Psoas muscle (tissue), 8 donors: ENCODE measurements around the gene DPP4. TPM values are rescaled to one million over a fixed set of nuclear protein-coding genes. Genes with fewer than 3 reads are reported as not detected.

ENCODE experiments used
- ATAC-seq, 4 donors: fragments of 200-7000 bp; cut with Tn5 transposase; one replicate each; pipeline ENCODE4 v1.9.1; 2020; ENCODE audit warnings: moderate library complexity in 3 of 4, mild to moderate bottlenecking in 2 of 4
- DNase-seq, 2 donors: peaks; one replicate each; pipeline ENCODE4 v3.0.0-alpha.2; 2020
- H3K27ac ChIP-seq: fragments of 200-600 bp; one replicate; pipeline ENCODE4 v1.8.0; 2022
- H3K27me3 ChIP-seq, 3 donors: fragments of 200-600 bp in 1 of 3; one replicate each; pipeline versions ENCODE4 v1.6.1 to v1.8.0; 2013 to 2022; ENCODE audit warnings: low read length in 2 of 3, mild to moderate bottlenecking in 2 of 3, moderate library complexity in 1 of 3; ENCODE audit not compliant: insufficient read depth in 3 of 3
- H3K36me3 ChIP-seq, 2 donors: fragments of 200-600 bp in 1 of 2; one replicate each; pipeline versions ENCODE4 v1.6.1 to v1.8.0; 2013 to 2022; ENCODE audit warnings: low read depth in 1 of 2, mild to moderate bottlenecking in 1 of 2, moderate library complexity in 1 of 2; ENCODE audit not compliant: insufficient read depth in 1 of 2
- H3K4me1 ChIP-seq: fragments of 200-600 bp; one replicate; pipeline ENCODE4 v1.8.0; 2022
- H3K4me3 ChIP-seq: fragments of 200-600 bp; one replicate; pipeline ENCODE4 v1.8.0; 2022; ENCODE audit warnings: mild to moderate bottlenecking
- H3K9me3 ChIP-seq: fragments of 200-600 bp; one replicate; pipeline ENCODE4 v1.8.0; 2022
- CTCF ChIP-seq: fragments of 200-600 bp; IDR thresholded peaks from one replicate; pipeline ENCODE4 v1.8.0; 2022; ENCODE audit warnings: antibody characterized with exemption
- WGBS, 3 donors: extraction: QIAGEN DNeasy Blood & Tissue Kit; methylation state at CpG; one replicate each; pipeline versions ENCODE4 v1.1.6 to v1.1.7; 2013; 5-methylcytosine and 5-hydroxymethylcytosine counted together
- intact Hi-C, 2 donors: fragments of 100-400 bp; cut with DNase I; formaldehyde crosslinking; loops; one replicate each; pipeline versions ENCODE4 v1.11.0 to v1.14.2; 2022
- polyA plus RNA-seq, 3 donors: library from polyadenylated mRNA; stranded (reverse); fragments of 200-250 nt; gene quantifications; one replicate each; pipeline ENCODE4 v1.2.3, GENCODE V29; 2013
- total RNA-seq, 4 donors: library from RNA; stranded (reverse); fragmentation: NEBNext Ultra II Directional in 2 of 4; extraction: Animal tissue kit (Norgen Biotek cat#: 25700) in 2 of 4; gene quantifications; one replicate each; pipeline versions ENCODE4 v1.2.1 to v1.2.4, GENCODE V29; 2021 to 2023
- donor health status: healthy with polysubstance abuse.
- donor health status: DM: no; HTN: no; CAD: no; lungs with moderate emphysema.
- donor health status: Bipolar disorder and iron deficiency.
- donor health status: healthy.
- donor health status: DM: yes; HTN: yes; CAD: no.
- donor health status: DM: no; HTN: no; CAD: no.
- donor health status: DM: no; HTN: no; CAD: no.
- donor health status: DM: yes; HTN: yes; CAD: no.

Gene DPP4
- total and polyA plus RNA-seq, 7 donors: 0.25 to 3.1 (median 0.80) TPM

DNA sequence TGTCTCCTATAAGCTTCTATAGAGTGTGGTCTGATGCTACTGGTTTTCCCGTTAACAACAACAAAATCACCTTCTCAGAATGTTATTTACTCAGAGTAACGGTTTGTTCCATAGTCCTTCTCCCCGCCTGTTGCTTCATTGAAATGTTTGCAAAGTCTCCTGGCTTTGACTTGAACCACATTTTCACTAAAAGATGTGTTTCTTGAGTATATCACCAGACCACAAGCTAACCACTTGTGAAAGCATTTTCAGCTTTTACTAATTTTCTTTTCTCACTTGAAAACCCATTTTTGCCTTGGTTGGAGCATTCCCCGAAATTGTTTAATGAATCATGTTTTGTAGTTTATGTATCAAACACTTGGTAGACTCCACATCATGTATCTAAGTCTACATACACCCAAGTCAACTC is 121.2 kb downstream of the DPP4 start:
- intact Hi-C loops: no loop called here
- no peaks in the 10 kb centered on the region for H3K36me3 ChIP-seq
- H3K9me3 ChIP-seq: no peaks in the 10 kb centered on the region
- ATAC-seq (no peak), DNase-seq (no peak)
- no peaks in the 10 kb centered on the region for H3K27me3 ChIP-seq
- 85 to 94% (median 88%) methylated on average over 4 of the region's 4 CpGs for WGBS, 3 donors
- no peak overlapping the region for H3K4me3 ChIP-seq
- H3K4me1 ChIP-seq: no peaks in the 10 kb centered on the region
- H3K27ac ChIP-seq: no peak overlapping the region
- no peak for TF ChIP-seq CTCF

DNA sequence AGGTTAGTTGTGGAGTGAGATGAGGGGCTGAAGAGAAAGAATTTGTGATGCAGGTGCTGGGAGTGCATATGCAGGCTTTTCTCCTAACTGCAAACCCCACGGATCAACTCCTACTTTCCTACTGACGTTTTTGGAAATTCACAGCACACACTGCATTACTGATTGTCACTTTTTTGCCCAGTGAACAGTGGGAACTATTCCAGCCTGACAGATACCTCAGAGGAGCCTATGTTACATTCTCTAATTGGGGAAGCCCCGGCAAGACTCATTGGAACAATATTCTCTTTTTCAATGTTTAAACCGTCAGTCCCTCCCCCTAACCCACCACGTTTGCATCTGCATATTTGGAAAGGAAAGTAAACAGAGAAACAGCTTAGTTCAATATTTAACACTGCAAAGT is 126.2 kb downstream of the DPP4 start:
- Histone ChIP-seq H3K27ac (no peak overlapping the region), H3K9me3 (no peaks in the 10 kb centered on the region), H3K36me3 (no peaks in the 10 kb centered on the region), H3K4me1 (no peaks in the 10 kb centered on the region), H3K4me3 (no peak overlapping the region), H3K27me3 (no peaks in the 10 kb centered on the region)
- no peak for ATAC-seq
- intact Hi-C loops: no loop called here
- DNase-seq: no peak
- 17 to 19% (median 19%) methylated on average over 5 of the region's 5 CpGs for WGBS, 3 donors
- TF ChIP-seq CTCF: no peak

- intact Hi-C loops: no loop called here
- no peaks in the 10 kb centered on the region for H3K27me3 ChIP-seq
- H3K36me3 ChIP-seq: no peaks in the 10 kb centered on the region
- H3K27ac ChIP-seq: no peak overlapping the region
- H3K4me1 ChIP-seq: no peaks in the 10 kb centered on the region
- H3K9me3 ChIP-seq: no peaks in the 10 kb centered on the region
- DNase-seq: no peak
- 25 to 34% (median 33%) methylated on average over 3 of the region's 3 CpGs for WGBS, 3 donors
- no peak for ATAC-seq
- no peak for TF ChIP-seq CTCF
- no peak overlapping the region for H3K4me3 ChIP-seq
These were observed 126.6 kb downstream of the DPP4 start for GRCh38 chr2:161947406-161947805.

DNA sequence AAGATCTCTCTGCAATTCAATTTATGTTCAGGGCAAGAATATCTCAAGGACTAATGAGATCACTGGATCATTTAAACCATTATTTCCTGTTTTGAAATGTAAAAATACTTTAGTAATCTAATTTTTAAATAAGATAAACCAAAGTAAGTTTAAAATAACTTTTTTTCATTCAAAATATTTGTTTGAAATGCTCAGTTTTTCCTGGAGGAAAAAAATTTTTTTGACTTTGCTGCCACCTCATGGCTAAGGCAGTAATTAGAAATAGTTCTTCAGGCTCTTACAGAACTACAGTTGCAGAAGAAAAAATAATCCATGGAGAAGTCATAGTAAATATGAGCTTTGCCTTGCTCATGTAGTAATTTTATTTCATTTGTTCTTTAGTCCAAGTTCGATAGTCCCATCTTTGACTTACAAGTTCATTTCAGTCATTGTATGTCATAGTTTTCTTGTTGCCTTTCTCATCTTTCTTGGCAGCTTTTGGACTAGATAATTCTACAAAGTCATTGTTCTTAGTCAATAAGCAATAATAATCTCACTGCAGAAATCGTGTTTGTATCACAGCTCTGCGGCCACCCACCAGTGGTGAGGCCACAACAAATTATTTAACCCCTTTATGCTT is 127.4 kb downstream of the DPP4 start:
- Histone ChIP-seq H3K4me1 (no peaks in the 10 kb centered on the region), H3K4me3 (no peak overlapping the region), H3K27me3 (no peaks in the 10 kb centered on the region), H3K9me3 (no peaks in the 10 kb centered on the region), H3K36me3 (no peaks in the 10 kb centered on the region), H3K27ac (no peak overlapping the region)
- intact Hi-C loops: loop anchor here in 1 of 2 donors (1.0 kb wide), 1 partner anchor 360 kb away; no protein-coding TSS in a partner anchor
- WGBS, 3 donors: 7 to 22% (median 17%) methylated on average over 3 of the region's 3 CpGs
- DNase-seq (no peak), ATAC-seq (no peak)
- no peak for TF ChIP-seq CTCF

- DNase-seq (no peak), ATAC-seq (no peak)
- Histone ChIP-seq H3K27ac (no peak overlapping the region), H3K4me3 (no peak overlapping the region), H3K4me1 (no peaks in the 10 kb centered on the region), H3K36me3 (no peaks in the 10 kb centered on the region), H3K9me3 (no peaks in the 10 kb centered on the region), H3K27me3 (no peaks in the 10 kb centered on the region)
- no peak for TF ChIP-seq CTCF
- 30 to 34% (median 34%) methylated on average over 2 of the region's 2 CpGs for WGBS, 3 donors
- intact Hi-C loops: no loop called here
These were observed 131.0 kb downstream of the DPP4 start for GRCh38 chr2:161943011-161943410.
